A673 (cell line): ENCODE data around the gene ASTN2. TPM values are rescaled to one million over a fixed set of nuclear protein-coding genes. Genes with fewer than 3 reads are reported as not detected.

Source experiments
- BruUV-seq: library from RNA; stranded (reverse); fragments of 400-500 nt; replicated peaks from 2 replicates; lab custom pipeline; 2021; lab: Mats Ljungman, UMichigan
- CTCF ChIA-PET: fragments of 300-600 bp; sonication (Branson Sonifier 250); formaldehyde crosslinking; loops from one replicate; lab custom pipeline; 2022; ENCODE audit warnings: antibody characterized with exemption; lab: Charles Lee
- POLR2A ChIA-PET: fragments of 300-600 bp; sonication (Branson Sonifier 250); formaldehyde crosslinking; loops from one replicate; lab custom pipeline; 2022; ENCODE audit warnings: antibody characterized with exemption; ENCODE audit not compliant: low non-redundant PET; lab: Charles Lee
- DNase-seq: peaks from one replicate; pipeline ENCODE4 v3.0.0-alpha.2; 2015; ENCODE audit warnings: low spot score
- H3K27ac ChIP-seq: fragments of 200-600 bp; sonication (generic); 2 replicates; pipeline ENCODE4 v1.5.1; 2016; ENCODE audit warnings: mixed run types, low read depth, mild to moderate bottlenecking, mixed read lengths, antibody characterized with exemption, low read length; ENCODE audit not compliant: poor library complexity, severe bottlenecking
- H3K27me3 ChIP-seq: fragments of 200-600 bp; sonication (generic); replicated peaks from 2 replicates; pipeline ENCODE4 v1.6.1; 2017; ENCODE audit warnings: mixed run types, low read depth, mild to moderate bottlenecking, mixed read lengths, antibody characterized with exemption, low read length; ENCODE audit not compliant: insufficient read depth, poor library complexity
- H3K36me3 ChIP-seq: fragments of 200-600 bp; sonication (generic); 2 replicates; pipeline ENCODE4 v1.6.1; 2016; ENCODE audit warnings: mixed run types, mild to moderate bottlenecking, mixed read lengths, antibody characterized with exemption, low read length; ENCODE audit not compliant: insufficient read depth, poor library complexity, severe bottlenecking
- H3K4me1 ChIP-seq: fragments of 200-600 bp; sonication (generic); 2 replicates; pipeline ENCODE4 v1.6.1; 2017; ENCODE audit warnings: mixed run types, mild to moderate bottlenecking, mixed read lengths, antibody characterized with exemption, low read length; ENCODE audit not compliant: insufficient read depth, poor library complexity, severe bottlenecking
- H3K4me3 ChIP-seq: fragments of 200-600 bp; sonication (generic); 2 replicates; pipeline ENCODE4 v1.5.1; 2016; ENCODE audit warnings: low read depth, mixed run types, mild to moderate bottlenecking, mixed read lengths, low read length; ENCODE audit not compliant: poor library complexity, severe bottlenecking
- H3K9me3 ChIP-seq: fragments of 200-600 bp; sonication (generic); 2 replicates; pipeline ENCODE4 v1.6.1; 2016; ENCODE audit warnings: mixed run types, low read depth, mild to moderate bottlenecking, mixed read lengths, antibody characterized with exemption, low read length; ENCODE audit not compliant: poor library complexity, severe bottlenecking
- CTCF ChIP-seq: fragments of 300-800, 200-600 bp; sonication (generic); conservative IDR thresholded peaks from 2 replicates; pipeline ENCODE4 v1.5.1; 2017; ENCODE audit warnings: low read depth, mild to moderate bottlenecking, antibody characterized with exemption, low read length, moderate library complexity, mixed read lengths
- EZH2 ChIP-seq: fragments of 200-600 bp; sonication (generic); IDR thresholded peaks from 2 replicates; pipeline ENCODE4 v1.6.1; 2017; ENCODE audit warnings: borderline replicate concordance, low read depth, mild to moderate bottlenecking, mixed read lengths, antibody characterized with exemption, low read length; ENCODE audit not compliant: poor library complexity, severe bottlenecking
- intact Hi-C: fragments of 100-400 bp; cut with micrococcal nuclease; formaldehyde crosslinking; loops from one replicate; pipeline ENCODE4 v1.10.0; 2022; ENCODE audit not compliant: unreplicated experiment
- total RNA-seq: library from RNA; stranded (reverse); gene quantifications from 2 replicates; pipeline ENCODE4 v1.2.3, GENCODE V29; 2021

ASTN2 gene
- total RNA-seq, 1 experiment from 2014 or later = 3.4 TPM

DNA sequence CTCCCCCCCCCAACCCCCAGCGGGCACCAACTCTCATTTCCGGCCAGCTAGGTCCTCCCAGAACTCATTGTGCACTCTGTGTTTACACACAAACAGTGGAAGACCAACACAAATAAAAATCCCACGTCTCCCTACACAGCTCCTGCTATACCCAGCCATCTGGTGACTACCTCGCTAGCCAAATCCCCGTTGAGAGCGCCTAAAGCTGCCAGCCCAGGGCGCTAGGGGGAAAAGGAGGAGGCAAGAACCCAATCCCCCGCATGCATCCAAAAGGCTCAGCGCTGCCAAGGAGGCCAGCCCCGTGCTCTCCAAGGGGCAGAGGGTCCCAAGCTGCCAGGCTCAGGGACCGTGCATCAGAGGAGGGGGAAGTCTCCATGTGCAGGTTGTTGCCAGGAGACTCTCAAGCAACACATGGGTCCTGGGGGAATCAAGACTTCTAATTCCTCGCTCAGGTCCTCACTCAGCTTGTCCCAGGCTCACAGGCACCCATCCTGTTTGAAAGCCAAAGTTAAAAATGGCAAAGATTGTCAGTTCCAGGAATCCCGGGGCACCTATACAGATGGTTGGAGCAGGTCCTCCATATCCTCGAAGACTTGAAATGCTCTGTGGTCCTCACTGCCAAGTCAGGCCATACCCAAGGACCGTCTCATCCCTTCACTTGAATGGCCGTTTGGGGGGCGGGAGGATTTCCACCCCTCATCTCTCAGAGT lies 2.7 kb downstream of the ASTN2 start:
- ChIA-PET CTCF (interaction anchor here (0.6 to 0.7 kb wide), 2 partner anchors 114 to 921 kb away, joined by 3 read pairs; no protein-coding TSS in a partner anchor), POLR2A (no interaction called here)
- no peak for DNase-seq
- BruUV-seq = no TSS peak
- Histone ChIP-seq H3K27me3 (peaks cover 81% of the 10 kb centered on the region), H3K36me3 (no peaks in the 10 kb centered on the region), H3K9me3 (no peaks in the 10 kb centered on the region), H3K27ac (no peak overlapping the region), H3K4me3 (no peak overlapping the region), H3K4me1 (no peaks in the 10 kb centered on the region)
- no peak for TF ChIP-seq EZH2
- TF ChIP-seq CTCF = no peak
- intact Hi-C loops = loop anchor here (5.0 kb wide), 2 partner anchors 255 to 335 kb away; no protein-coding TSS in a partner anchor

GRCh38 chr9:117411547-117411946 lies 3.3 kb downstream of the ASTN2 start:
- Histone ChIP-seq H3K9me3 (no peaks in the 10 kb centered on the region), H3K4me3 (no peak overlapping the region), H3K27me3 (peaks cover 77% of the 10 kb centered on the region), H3K27ac (no peak overlapping the region), H3K36me3 (no peaks in the 10 kb centered on the region), H3K4me1 (no peaks in the 10 kb centered on the region)
- intact Hi-C loops = loop anchor here (5.0 kb wide), 2 partner anchors 254 to 334 kb away; no protein-coding TSS in a partner anchor
- POLR2A ChIA-PET = no interaction called here
- peak; percentile 38 for DNase-seq
- TF ChIP-seq CTCF (peak; percentile 67), EZH2 (no peak)
- BruUV-seq = no TSS peak
- CTCF ChIA-PET = interaction anchor here (0.6 to 0.7 kb wide), 2 partner anchors 115 to 920 kb away, joined by 3 read pairs; no protein-coding TSS in a partner anchor

DNA sequence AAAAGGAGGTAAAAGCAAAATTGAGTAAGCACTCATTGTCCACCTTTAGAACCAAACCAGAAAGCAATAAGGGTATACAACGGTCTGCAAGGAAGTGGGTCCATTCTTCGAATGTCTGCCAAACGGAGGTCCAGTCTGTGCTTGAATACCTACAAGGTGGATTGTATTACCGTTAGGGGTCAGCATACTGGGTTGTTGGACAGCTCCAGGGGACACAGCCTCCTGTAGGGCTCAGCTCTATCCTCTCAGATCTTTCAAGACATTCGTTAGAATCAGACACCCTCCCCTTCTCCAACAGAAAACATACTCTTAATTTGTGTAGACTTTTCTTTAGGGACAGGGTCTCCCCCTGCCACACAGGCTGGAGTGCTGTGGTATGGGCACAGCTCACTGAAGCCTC lies 5.5 kb downstream of the ASTN2 start:
- CTCF ChIA-PET = no interaction called here
- Histone ChIP-seq H3K36me3 (no peaks in the 10 kb centered on the region), H3K4me1 (no peaks in the 10 kb centered on the region), H3K27ac (no peak overlapping the region), H3K9me3 (no peaks in the 10 kb centered on the region), H3K4me3 (no peak overlapping the region), H3K27me3 (peaks cover 78% of the 10 kb centered on the region)
- TF ChIP-seq EZH2 (no peak), CTCF (no peak)
- intact Hi-C loops = no loop called here
- POLR2A ChIA-PET = no interaction called here
- no peak for DNase-seq
- BruUV-seq = no TSS peak
